SH-SY5Y (cell line): ENCODE data around the gene C2orf81.

Source experiments
- GATA2 ChIP-seq: IDR thresholded peaks from 2 replicates; pipeline ENCODE4 v1.6.1; 2011; ENCODE audit warnings: mild to moderate bottlenecking, low read depth, low read length
- GATA3 ChIP-seq: IDR thresholded peaks from 2 replicates; pipeline ENCODE4 v1.6.1; 2011; ENCODE audit warnings: low read depth, mild to moderate bottlenecking, low read length, moderate library complexity

The C2orf81 gene

GRCh38 chr2:74421221-74421870 is at the start of gene C2orf81, which contains the start of gene WDR54:
Gene C2orf81 (minus strand): TSS chr2:74421619. CDS start chr2:74421560, 59 bp downstream.
Gene WDR54 (plus strand): TSS chr2:74421730. CDS start chr2:74422154, 424 bp downstream.
- no peak for TF ChIP-seq GATA3
- TF ChIP-seq GATA2: no peak

- no peak for TF ChIP-seq GATA2
- TF ChIP-seq GATA3: no peak
Measured at GRCh38 chr2:74464406-74464805, 43.0 kb upstream of the C2orf81 start.

GRCh38 chr2:74462786-74463105 is 41.3 kb upstream of the C2orf81 start:
- no peak for TF ChIP-seq GATA3
- TF ChIP-seq GATA2: no peak

- TF ChIP-seq GATA2 (no peak), GATA3 (no peak)
Measured at GRCh38 chr2:74462054-74462785, 40.8 kb upstream of the C2orf81 start.

GRCh38 chr2:74461187-74462053 is 40.0 kb upstream of the C2orf81 start:
- TF ChIP-seq GATA2 (no peak), GATA3 (no peak)

- TF ChIP-seq GATA3 (no peak), GATA2 (no peak)
Measured at GRCh38 chr2:74458938-74459363, 37.5 kb upstream of the C2orf81 start.

GRCh38 chr2:74458132-74458937 is 36.9 kb upstream of the C2orf81 start, which contains the start of gene WBP1:
Gene WBP1 (plus strand): TSS chr2:74458438. CDS start chr2:74458603, 165 bp downstream.
- TF ChIP-seq GATA3 (no peak), GATA2 (no peak)

GRCh38 chr2:74457549-74458131 is 36.2 kb upstream of the C2orf81 start:
- TF ChIP-seq GATA2 (no peak), GATA3 (no peak)

GRCh38 chr2:74457129-74457548 is 35.7 kb upstream of the C2orf81 start:
- TF ChIP-seq GATA3: no peak
- TF ChIP-seq GATA2: no peak

GRCh38 chr2:74454654-74455511 is 33.5 kb upstream of the C2orf81 start, which contains the start of gene INO80B:
Gene INO80B (plus strand): TSS chr2:74455087. CDS start chr2:74455117, 30 bp downstream.
- TF ChIP-seq GATA2 (no peak), GATA3 (no peak)

GRCh38 chr2:74450570-74451190 is 29.3 kb upstream of the C2orf81 start:
- TF ChIP-seq GATA3: no peak
- TF ChIP-seq GATA2: no peak

- TF ChIP-seq GATA2: no peak
- TF ChIP-seq GATA3: no peak
Measured at GRCh38 chr2:74448771-74449170, 27.4 kb upstream of the C2orf81 start.
